DND-41 (cell line): ENCODE results near the gene TMEM121B.

Source experiments
- EZH2 ChIP-seq: IDR thresholded peaks from 3 replicates; pipeline ENCODE4 v1.6.1; 2012; ENCODE audit warnings: borderline replicate concordance, low read depth, mild to moderate bottlenecking, moderate library complexity, low read length, inconsistent platforms; ENCODE audit not compliant: severe bottlenecking
- TF ChIP-seq, protein P1 (sequence below): IDR thresholded peaks from 2 replicates; pipeline ENCODE4 v1.5.1; 2012; ENCODE audit warnings: borderline replicate concordance, low read length, moderate library complexity, mild to moderate bottlenecking; ENCODE audit not compliant: poor library complexity, severe bottlenecking; ENCODE audit errors: extremely low read depth

DNA sequence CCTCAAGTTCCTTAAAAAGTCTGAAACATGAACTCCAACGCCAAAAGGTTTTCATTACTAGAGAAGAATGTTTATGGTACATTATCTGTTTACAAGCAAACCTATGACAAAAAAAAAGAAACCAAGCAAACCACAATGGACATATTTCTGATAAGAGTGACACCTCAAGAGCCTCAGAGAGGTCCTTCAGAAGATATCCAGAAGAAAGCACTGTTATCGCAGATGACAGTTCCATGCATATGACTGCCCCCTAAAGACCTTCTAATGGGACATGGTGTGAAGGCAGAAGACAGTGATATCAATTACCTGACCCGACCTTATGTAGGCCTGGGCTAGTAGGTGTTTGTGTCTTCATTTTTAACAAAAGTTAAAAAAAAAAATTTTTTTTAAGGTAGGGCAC, 34.8 kb upstream of the TMEM121B start:
- no peak for TF ChIP-seq EZH2
- TF ChIP-seq, protein P1, sequence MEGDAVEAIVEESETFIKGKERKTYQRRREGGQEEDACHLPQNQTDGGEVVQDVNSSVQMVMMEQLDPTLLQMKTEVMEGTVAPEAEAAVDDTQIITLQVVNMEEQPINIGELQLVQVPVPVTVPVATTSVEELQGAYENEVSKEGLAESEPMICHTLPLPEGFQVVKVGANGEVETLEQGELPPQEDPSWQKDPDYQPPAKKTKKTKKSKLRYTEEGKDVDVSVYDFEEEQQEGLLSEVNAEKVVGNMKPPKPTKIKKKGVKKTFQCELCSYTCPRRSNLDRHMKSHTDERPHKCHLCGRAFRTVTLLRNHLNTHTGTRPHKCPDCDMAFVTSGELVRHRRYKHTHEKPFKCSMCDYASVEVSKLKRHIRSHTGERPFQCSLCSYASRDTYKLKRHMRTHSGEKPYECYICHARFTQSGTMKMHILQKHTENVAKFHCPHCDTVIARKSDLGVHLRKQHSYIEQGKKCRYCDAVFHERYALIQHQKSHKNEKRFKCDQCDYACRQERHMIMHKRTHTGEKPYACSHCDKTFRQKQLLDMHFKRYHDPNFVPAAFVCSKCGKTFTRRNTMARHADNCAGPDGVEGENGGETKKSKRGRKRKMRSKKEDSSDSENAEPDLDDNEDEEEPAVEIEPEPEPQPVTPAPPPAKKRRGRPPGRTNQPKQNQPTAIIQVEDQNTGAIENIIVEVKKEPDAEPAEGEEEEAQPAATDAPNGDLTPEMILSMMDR = no peak
